ENCODE results near the gene BRF1.
A peak's percentile ranks its signal among the peaks of the same experiment; 100 is the strongest.
"Not testable (repeated sequence)": the region's sequence is repeated elsewhere in the genome, so short reads cannot be mapped to it uniquely, and the experiment has no call there.

Gene BRF1

GRCh38 chr14:105332350-105332874 is 31.6 kb upstream of the BRF1 start:
- no peak for DNase-seq

GRCh38 chr14:105331575-105332349 is 31.0 kb upstream of the BRF1 start:
- no peak for DNase-seq

- no peak for DNase-seq
Measured at GRCh38 chr14:105330491-105330895, 29.7 kb upstream of the BRF1 start.

GRCh38 chr14:105329411-105330150 is 28.8 kb upstream of the BRF1 start:
- no peak for DNase-seq

- DNase-seq, result no peak
Measured at GRCh38 chr14:105328678-105329390, 28.0 kb upstream of the BRF1 start.

- DNase-seq, result no peak
Measured at GRCh38 chr14:105328070-105328677, 27.4 kb upstream of the BRF1 start.

- DNase-seq, result not testable (repeated sequence)
Measured at GRCh38 chr14:105327695-105328045, 26.9 kb upstream of the BRF1 start.

GRCh38 chr14:105326891-105327694 is 26.3 kb upstream of the BRF1 start:
- no peak for DNase-seq

- no peak for DNase-seq
Measured at GRCh38 chr14:105326568-105326867, 25.7 kb upstream of the BRF1 start.

- no peak for DNase-seq
Measured at GRCh38 chr14:105325716-105326567, 25.1 kb upstream of the BRF1 start.

- DNase-seq, result no peak
Measured at GRCh38 chr14:105325303-105325702, 24.5 kb upstream of the BRF1 start.

GRCh38 chr14:105324871-105325270 is 24.1 kb upstream of the BRF1 start:
- DNase-seq, result no peak

GRCh38 chr14:105324080-105324778 is 23.4 kb upstream of the BRF1 start:
- DNase-seq, result no peak

GRCh38 chr14:105323663-105324062 is 22.9 kb upstream of the BRF1 start:
- DNase-seq, result no peak

- no peak for DNase-seq
Measured at GRCh38 chr14:105322791-105323556, 22.2 kb upstream of the BRF1 start.

GRCh38 chr14:105317546-105317945 is 16.7 kb upstream of the BRF1 start:
- peak in 1 of 5 experiments; percentile 13 for DNase-seq

GRCh38 chr14:105316968-105317510 is 16.2 kb upstream of the BRF1 start:
- DNase-seq, result no peak

GRCh38 chr14:105316577-105316941 is 15.8 kb upstream of the BRF1 start:
- DNase-seq, result no peak

- no peak for DNase-seq
Measured at GRCh38 chr14:105315941-105316576, 15.3 kb upstream of the BRF1 start.

All from T-helper 2 cell (primary cell).